ENCODE results near the gene PAX8.
"Not testable (repeated sequence)": the region's sequence is repeated elsewhere in the genome, so short reads cannot be mapped to it uniquely, and the experiment has no call there.

DNA sequence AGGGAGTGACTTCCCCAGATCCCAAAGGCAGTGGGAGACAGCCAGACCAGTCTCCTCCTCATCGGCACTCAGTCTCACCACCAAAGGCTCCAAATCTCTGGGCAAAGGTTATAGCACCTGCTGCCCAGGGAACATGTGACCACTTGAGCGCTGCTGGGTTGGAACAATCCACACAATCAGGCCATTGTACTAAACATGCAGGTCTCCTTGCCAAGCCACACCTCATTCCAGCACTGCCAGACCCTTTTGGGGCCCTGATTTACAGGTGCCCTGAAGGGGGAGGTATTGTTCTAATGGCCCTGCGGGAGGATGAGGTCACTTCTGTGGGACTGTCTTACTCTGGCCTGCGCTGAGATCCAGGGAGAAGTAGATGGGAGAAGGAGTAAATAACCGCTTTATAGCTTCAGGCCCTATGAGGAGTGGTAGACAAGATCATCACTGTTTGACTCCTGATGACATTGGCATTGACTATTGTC, 10.0 kb upstream of the PAX8 start:
- not testable (repeated sequence) for TF ChIP-seq POLR2AphosphoS5 (IDR thresholded peaks at IDR 0.05; ENCODE audit: low read depth, low read length); POLR2A (IDR thresholded peaks at IDR 0.05; ENCODE audit: low read depth, low read length); TAF1 (IDR thresholded peaks at IDR 0.05; ENCODE audit: borderline replicate concordance, low read depth, low read length)

All from GM12892 (cell line).